C1 segment of cervical spinal cord (tissue), 14 donors: ENCODE results near the gene DOK5.

Experiments used
- DNase-seq, 14 donors: peaks; one replicate each; lab custom pipeline; 2025; lab: John Stamatoyannopoulos, UW

DOK5 gene

GRCh38 chr20:54608943-54609342 is 133.6 kb downstream of the DOK5 start:
- DNase-seq: no peak

DNA sequence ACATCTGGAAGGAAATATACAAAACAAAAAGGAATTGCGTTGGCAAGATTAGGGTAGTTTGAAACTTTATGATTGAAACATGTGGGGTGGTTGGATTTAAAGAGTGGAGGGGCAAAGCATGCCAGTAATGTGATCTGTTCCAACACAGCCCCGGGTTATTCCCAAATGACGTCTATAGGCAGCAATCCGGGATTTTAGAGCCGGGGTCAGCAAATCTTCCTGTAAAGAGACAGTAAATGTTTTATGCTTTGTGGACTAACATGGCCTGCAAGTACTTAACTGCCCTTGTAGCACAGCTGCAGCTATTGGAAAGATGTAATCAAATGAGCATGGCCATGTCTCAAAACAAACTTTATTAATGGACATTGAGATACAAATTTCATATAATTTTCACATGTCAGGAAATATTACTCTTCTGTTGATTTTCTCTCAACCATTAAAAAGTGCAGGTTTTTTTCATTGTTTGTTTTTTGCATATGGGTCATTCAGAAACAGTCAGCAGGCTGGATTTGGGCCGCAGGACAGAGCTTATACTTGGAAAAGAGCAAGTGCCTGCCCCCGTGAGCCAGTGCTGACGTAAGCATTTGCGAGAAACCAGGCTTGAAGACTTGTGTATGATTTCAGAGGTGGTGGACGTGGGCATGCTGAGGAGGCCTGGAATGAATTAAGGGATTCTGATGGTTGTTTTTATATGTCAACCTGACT is 136.5 kb downstream of the DOK5 start:
- DNase-seq: no peak

DNA sequence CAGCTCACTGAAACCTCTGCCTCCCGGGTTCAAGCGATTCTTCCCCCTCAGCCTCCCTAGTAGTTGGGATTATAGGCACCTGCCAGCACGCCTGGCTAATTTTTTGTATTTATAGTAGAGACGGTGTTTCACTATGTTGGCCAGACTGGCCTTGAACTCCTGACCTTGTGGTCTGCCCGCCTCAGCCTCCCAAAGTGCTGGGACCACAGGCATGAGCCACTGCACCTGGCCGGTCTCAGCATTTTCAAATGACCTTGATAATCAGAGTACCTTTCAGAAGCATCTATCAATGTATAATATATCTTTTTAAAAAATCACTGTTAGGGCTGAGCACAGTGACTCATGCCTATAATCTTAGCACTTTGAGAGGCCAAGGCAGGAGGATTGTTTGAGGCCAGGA is 143.0 kb downstream of the DOK5 start:
- DNase-seq: no peak

DNA sequence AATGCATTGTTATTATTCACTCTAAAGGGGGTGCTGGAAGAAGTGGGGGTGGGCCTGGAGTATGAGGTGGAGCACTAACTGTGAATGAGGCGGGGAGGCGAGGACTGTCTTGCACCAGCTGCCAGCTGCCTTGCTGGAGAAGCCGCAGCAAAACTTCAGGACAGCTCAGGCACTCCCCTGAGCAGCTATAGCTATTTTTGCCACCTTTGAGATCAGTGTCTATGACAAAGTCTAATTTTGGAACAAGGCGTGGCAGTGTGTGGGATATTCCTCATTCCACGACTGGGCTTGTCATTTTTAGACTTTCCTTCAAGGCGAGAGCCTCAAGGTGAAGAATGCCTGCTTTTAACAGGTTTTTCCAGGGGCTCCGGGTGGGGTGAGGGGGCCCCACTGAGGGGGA is 143.8 kb downstream of the DOK5 start:
- DNase-seq: no peak

DNA sequence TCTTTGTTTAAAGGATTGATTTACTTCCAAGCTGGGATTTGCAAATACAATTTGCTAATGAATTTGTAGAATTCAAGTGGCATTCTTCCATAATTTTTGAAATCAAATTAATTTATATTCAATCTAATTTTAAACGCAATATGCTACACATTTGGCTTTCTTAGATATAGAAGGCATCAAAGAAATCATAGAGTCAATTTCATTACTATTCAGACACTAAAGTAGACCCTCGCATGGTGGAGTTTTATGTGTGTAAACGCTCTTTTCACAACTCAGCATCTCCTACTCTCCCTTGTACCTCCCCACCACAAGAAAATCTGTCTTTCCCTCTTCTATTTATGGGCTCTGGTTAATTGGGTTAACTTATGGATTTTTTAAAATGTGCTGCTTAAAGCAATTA is 144.3 kb downstream of the DOK5 start:
- DNase-seq: no peak

DNA sequence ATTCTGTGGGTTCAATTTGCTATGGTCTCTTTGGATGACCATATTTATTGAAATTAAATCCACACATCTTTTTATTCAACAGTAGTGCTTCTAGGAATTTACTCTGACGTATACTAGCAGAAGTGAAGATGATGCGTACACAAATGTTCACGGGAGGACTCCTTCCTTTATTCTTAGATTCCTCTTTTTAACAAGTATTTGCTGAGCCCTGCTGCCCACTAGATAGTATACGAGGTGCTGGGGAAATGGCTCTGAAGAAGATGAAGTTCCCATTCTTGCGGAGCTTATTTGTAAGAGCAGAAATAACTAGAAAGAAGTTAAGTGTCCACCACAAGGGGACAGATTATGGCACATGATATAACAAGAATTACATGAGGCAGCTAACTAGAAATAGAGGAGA is 145.2 kb downstream of the DOK5 start:
- DNase-seq: no peak

DNA sequence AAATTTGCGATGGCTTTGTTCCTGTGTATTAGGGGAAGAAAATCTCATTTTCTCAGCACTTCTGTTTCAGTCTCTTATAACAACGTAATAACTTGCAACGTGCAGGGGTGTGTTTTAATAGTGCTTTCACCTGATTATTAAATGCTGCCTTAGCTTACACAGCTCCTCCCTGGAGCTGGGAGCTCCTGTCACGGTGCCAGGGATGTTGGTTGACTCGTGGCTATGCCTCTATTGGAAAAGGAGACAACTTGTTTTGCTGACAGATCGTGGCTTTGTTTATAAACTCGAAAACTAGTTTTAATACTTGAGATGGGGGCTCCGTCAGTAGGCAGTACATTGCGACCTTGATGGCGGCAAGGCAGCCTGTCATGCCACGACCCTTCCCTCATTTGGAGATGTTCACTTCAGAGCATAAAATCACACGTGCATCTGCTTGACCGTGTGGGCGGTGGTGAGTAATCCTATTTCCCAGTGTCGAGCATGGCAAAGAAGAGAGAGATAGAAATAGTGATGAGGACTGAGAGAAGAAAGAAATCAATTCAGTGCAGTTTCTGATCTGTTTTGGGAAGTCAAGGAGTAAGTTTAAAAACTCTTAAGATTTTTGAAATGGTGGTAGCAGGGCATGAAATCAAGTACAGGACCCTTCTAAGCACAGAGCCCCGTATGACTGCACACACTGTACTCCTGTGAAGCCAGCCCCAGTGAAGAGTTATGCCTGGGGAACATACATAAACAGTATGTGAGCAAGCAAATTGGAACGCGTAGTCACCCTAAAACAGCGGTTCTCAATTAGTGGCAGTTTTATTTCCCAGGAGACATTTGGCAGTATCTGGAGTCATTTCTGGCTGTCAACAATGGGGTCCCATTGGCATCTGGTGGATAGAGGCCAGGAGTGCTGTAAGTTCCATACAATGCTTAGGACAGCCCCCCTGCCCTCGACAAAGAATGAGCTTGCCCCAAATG is 147.2 kb downstream of the DOK5 start:
- no peak for DNase-seq

GRCh38 chr20:54623991-54624569 is 148.7 kb downstream of the DOK5 start:
- DNase-seq: peak in 1 of 14 donors; percentile 24

GRCh38 chr20:54624706-54625390 is 149.5 kb downstream of the DOK5 start:
- DNase-seq: peak in 12 of 14 donors; percentile 2 to 62 (median 30)

DNA sequence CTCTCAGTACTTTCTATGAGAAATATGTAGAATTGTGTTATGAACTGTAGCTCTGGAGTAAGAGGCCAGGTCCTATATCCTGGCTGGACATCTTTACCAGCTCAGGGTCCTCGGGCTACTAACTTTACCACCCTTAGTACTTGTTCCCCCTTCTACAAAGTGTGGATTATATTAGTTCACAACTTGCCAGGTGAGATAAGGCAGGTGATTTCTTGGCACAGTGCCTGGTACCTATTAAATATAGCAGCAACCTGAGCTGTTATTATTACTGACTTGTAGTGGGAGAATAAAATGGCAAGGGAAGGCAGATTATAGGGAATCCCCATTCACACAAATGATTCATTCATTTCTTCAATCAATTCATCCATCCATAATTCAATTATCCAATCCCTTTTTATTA is 150.1 kb downstream of the DOK5 start:
- no peak for DNase-seq

- no peak for DNase-seq
Observed at GRCh38 chr20:54626126-54626525, 150.7 kb downstream of the DOK5 start.

- DNase-seq: no peak
Observed at GRCh38 chr20:54629632-54630031, 154.2 kb downstream of the DOK5 start.

GRCh38 chr20:54630582-54630981 is 155.2 kb downstream of the DOK5 start:
- no peak for DNase-seq

DNA sequence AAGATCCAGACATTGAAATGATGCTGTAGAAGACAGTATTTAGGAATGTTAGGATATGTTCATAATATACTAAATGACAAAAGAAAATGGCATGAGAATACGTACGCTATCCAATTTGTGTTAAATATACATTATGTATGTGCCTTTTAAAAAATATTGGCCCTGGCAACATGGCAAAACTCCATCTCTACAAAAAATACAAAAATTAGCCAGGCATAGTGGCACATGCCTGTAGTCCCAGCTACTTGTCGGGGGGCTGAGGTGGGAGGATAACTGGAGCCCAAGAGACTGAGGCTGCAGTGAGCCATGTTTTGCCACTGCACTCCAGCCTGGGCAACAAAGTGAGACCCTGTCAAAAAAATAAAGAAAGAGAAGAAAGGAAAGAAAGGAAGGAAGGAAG is 155.7 kb downstream of the DOK5 start:
- no peak for DNase-seq

DNA sequence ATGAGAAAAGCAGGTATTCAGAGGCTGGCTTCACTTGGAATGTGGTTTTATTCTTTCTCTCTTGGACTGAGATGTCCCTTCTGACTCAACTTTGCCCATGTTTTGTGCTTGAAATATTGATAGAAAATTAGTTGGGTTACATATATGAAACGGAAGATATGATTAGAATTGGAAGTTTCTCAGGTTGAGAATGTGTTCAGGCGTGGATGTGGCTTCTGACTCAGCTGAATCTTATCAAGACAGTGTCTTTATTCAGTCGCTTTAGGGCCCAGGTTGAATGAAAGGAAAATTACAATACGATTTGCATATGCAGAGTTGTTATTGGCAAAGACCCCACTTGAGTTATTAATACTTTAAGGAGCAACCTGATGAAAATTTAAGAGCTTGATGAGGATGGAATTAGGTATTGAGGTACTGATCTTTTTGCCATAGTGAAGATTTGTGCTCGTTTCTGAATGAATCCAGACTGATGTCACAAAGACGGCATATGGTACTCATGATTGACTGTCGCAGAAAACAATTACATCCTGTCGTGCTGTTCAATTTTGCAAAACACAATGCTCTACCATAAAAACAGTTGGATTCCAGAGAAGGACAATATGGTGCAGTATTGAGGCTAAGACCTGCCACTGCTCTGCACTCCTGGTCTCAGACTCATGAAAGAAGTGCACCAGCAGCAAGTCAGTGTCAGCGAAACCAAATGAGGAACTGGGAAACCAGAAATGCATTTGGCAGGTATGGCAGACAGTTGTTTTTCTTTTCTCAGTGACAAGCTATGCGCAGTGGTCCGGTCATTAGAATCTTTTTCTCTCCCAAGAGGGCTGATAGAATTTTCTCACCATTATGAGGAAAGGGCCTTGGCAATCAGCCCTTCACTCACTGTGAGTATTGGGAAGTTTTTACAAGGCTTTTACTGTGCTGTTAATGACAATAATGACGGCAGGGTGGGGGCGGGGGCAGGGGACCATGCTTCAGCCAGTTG is 158.3 kb downstream of the DOK5 start:
- no peak for DNase-seq

- DNase-seq: no peak
Observed at GRCh38 chr20:54636575-54636974, 161.2 kb downstream of the DOK5 start.

GRCh38 chr20:54639941-54640340 is 164.5 kb downstream of the DOK5 start:
- DNase-seq: no peak

DNA sequence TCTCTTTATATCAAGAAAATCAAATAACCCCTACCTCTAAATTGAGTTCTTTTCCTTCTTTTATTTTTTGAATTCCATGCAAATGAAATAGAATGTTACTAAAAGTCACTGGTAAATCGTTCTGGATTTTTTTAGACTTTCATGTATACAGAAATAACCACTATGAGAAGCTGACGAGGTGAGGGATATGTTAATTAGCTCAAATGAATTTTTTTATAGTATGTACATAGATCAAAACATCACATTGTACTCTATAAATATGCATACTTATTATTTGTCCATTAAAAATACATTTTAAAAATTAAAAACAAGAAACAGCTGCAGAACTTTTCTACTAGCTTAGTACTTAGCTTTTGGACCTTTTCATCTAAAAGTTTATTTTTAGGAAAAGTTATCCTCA is 165.4 kb downstream of the DOK5 start:
- DNase-seq: no peak

DNA sequence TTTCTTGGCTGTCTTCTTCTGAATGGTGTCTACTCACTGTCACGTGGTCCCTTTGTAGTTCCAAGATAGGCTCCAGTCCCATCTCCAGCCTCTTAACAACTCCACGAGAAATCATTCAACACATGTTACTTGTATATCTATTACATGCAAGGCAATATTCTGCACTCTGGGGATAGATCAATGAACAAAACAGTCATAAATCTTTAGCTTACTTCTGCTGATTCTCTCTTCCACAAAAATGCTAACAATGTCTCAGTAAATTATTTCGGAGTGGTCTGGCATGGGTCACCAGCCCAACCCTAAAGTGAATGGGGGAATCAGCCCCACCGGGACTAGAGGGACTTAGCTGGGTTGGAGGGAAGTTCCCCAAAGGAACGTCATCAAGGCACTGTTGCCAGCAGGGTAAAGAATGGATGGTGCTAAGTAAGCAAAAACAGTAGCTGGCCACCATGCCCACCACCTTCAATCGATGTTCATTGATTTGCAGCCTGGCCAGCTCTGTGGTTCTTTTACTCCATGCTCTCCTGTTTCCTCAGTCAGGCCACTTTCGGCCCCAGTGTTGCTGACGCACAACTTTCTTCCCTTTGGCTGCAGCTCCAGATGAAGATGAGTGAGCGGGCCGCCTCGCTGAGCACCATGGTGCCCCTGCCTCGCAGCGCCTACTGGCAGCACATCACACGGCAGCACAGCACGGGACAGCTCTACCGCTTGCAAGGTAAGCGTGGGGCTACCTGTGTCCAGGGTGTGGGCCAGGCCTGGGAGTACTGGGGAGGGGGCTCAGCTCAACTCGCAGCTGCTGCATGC is 167.7 kb downstream of the DOK5 start:
- no peak for DNase-seq

GRCh38 chr20:54643761-54644160 is 168.4 kb downstream of the DOK5 start:
- peak in 1 of 14 donors; percentile 7 for DNase-seq
